H1 (cell line): ENCODE results near the gene UGT1A1. TPM values are rescaled to one million over a fixed set of nuclear protein-coding genes. Genes with fewer than 3 reads are reported as not detected.

Source experiments
- CBX5 ChIP-seq: fragments of 300-800, 300-1000 bp; sonication (generic); IDR thresholded peaks from 2 replicates; pipeline ENCODE4 v1.7.1; 2016; ENCODE audit warnings: antibody characterized with exemption, low read length, low read depth
- PHF8 ChIP-seq: fragments of 200-600 bp; sonication (generic); conservative IDR thresholded peaks from 2 replicates; pipeline ENCODE4 v1.7.1; 2012; ENCODE audit warnings: low read depth, mild to moderate bottlenecking, inconsistent platforms, low read length, moderate library complexity
- POU5F1 ChIP-seq: IDR thresholded peaks from 2 replicates; pipeline ENCODE4 v1.6.1; 2011; ENCODE audit warnings: low read depth, mild to moderate bottlenecking, low read length, moderate library complexity
- polyA plus RNA-seq, 7 experiments: library from polyadenylated mRNA; depleted of rRNA in 3 of 7; stranded (reverse) in 5 of 7; unstranded in 2 of 7; fragments of >200 nt in 5 of 7; fragments of 200-250 nt in 2 of 7; gene quantifications; 1 replicate in 5 of 7; 2 replicates in 1 of 7; 4 replicates in 1 of 7; pipeline versions ENCODE4 v1.2.1 to v1.2.3, GENCODE V29; 2011 to 2013; ENCODE audit warnings: missing spikeins in 2 of 7, mixed read lengths in 2 of 7
- total RNA-seq: library from RNA; stranded (reverse); fragmentation: NEBNext Ultra II Directional; extraction: Animal tissue kit (Norgen Biotek cat#: 25700); gene quantifications from 2 replicates; pipeline ENCODE4 v1.2.1, GENCODE V29; 2021

The UGT1A1 gene
- total and polyA plus RNA-seq, 2 of the 8 experiments (the other 6 are each of a cell fraction or from before 2014, with no cell fraction given) = not detected

GRCh38 chr2:233799087-233799665 is 39.1 kb downstream of the UGT1A1 start (continued):
- no peak for TF ChIP-seq PHF8
- no peak for TF ChIP-seq POU5F1
- no peak for TF ChIP-seq CBX5
